MM.1S (cell line): ENCODE results near the gene POLE.

ENCODE experiments used
- CTCF ChIP-seq: fragments of 300-600 bp; sonication (generic); IDR thresholded peaks from 2 replicates; pipeline ENCODE4 v1.5.1; 2016; ENCODE audit warnings: antibody characterized with exemption, low read length, mixed read lengths
- EZH2phosphoT487 ChIP-seq: fragments of 300-600 bp; sonication (generic); IDR thresholded peaks from 2 replicates; pipeline ENCODE4 v1.6.1; 2018; ENCODE audit warnings: antibody characterized with exemption, low read length

- TF ChIP-seq EZH2phosphoT487: no peak
- no peak for TF ChIP-seq CTCF
These were observed 14.5 kb downstream of the POLE start for GRCh38 chr12:132672678-132673077.
